Caco-2 (cell line): ENCODE measurements around the gene KANSL3. TPM values are rescaled to one million over a fixed set of nuclear protein-coding genes. Genes with fewer than 3 reads are reported as not detected.

Source experiments
- BruUV-seq: library from RNA; stranded (reverse); fragments of 400-500 nt; replicated peaks from 2 replicates; lab custom pipeline; 2021; lab: Mats Ljungman, UMichigan
- CTCF ChIA-PET: fragments of 300-600 bp; sonication (Branson Sonifier 250); formaldehyde crosslinking; loops from one replicate; lab custom pipeline; 2022; ENCODE audit warnings: antibody characterized with exemption; lab: Charles Lee
- POLR2A ChIA-PET: fragments of 300-600 bp; sonication (Branson Sonifier 250); formaldehyde crosslinking; loops from one replicate; lab custom pipeline; 2022; ENCODE audit warnings: antibody characterized with exemption; lab: Charles Lee
- DNase-seq, 2 experiments: peaks; one replicate each; pipeline versions ENCODE4 v3.0.0 to v3.0.0-alpha.2; 2020 to 2022
- H3K27me3 ChIP-seq: replicated peaks from 2 replicates; pipeline ENCODE4 v1.6.0; 2011; ENCODE audit warnings: low read length; ENCODE audit not compliant: control insufficient read depth, insufficient read depth
- H3K36me3 ChIP-seq: 2 replicates; pipeline ENCODE4 v1.5.1; 2011; ENCODE audit warnings: low read length; ENCODE audit not compliant: control insufficient read depth, insufficient read depth
- H3K4me1 ChIP-seq: fragments of 250-450 bp; sonication (Bioruptor Pico); 2 replicates; pipeline ENCODE4 v1.5.1; 2020; ENCODE audit warnings: mild to moderate bottlenecking
- H3K4me3 ChIP-seq: 2 replicates; pipeline ENCODE4 v1.5.1; 2011; ENCODE audit warnings: low read depth, mild to moderate bottlenecking, control low read depth, low read length
- H3K9me3 ChIP-seq: fragments of 250-450 bp; sonication (Bioruptor Pico); 2 replicates; pipeline ENCODE4 v1.5.1; 2020; ENCODE audit warnings: mild to moderate bottlenecking, moderate library complexity
- H3K27ac Mint-ChIP-seq: one replicate; pipeline ENCODE4 v1.8.0; 2022; ENCODE audit warnings: mixed read lengths; ENCODE audit not compliant: unreplicated experiment
- H3K27me3 Mint-ChIP-seq: one replicate; pipeline ENCODE4 v1.8.0; 2022; ENCODE audit warnings: mixed read lengths; ENCODE audit not compliant: insufficient read depth, unreplicated experiment
- H3K36me3 Mint-ChIP-seq: one replicate; pipeline ENCODE4 v1.8.0; 2022; ENCODE audit warnings: mild to moderate bottlenecking, mixed read lengths; ENCODE audit not compliant: insufficient read depth, unreplicated experiment
- H3K4me1 Mint-ChIP-seq: one replicate; pipeline ENCODE4 v1.8.0; 2022; ENCODE audit warnings: low read depth, mixed read lengths; ENCODE audit not compliant: unreplicated experiment
- H3K4me3 Mint-ChIP-seq: one replicate; pipeline ENCODE4 v1.8.0; 2022; ENCODE audit warnings: mild to moderate bottlenecking, moderate library complexity, mixed read lengths; ENCODE audit not compliant: unreplicated experiment
- H3K9me3 Mint-ChIP-seq: one replicate; pipeline ENCODE4 v1.8.0; 2022; ENCODE audit warnings: mixed read lengths; ENCODE audit not compliant: unreplicated experiment
- intact Hi-C: fragments of 100-400 bp; cut with micrococcal nuclease; formaldehyde crosslinking; loops from one replicate; pipeline ENCODE4 v1.10.0; 2022; ENCODE audit not compliant: unreplicated experiment
- total RNA-seq: library from RNA; stranded (reverse); gene quantifications from 2 replicates; pipeline ENCODE4 v1.2.3, GENCODE V29; 2022
- TF ChIP-seq, protein P1 (sequence below), 2 experiments: fragments of 200-600 bp in 1 of 2; IDR thresholded peaks; 1 replicate in 1 of 2; 2 replicates in 1 of 2; pipeline versions ENCODE4 v1.5.1 to v1.8.0; 2011 to 2022; ENCODE audit warnings: antibody characterized with exemption in 1 of 2, control low read depth in 1 of 2, inconsistent platforms in 1 of 2, low read depth in 1 of 2, low read length in 1 of 2, mild to moderate bottlenecking in 1 of 2, moderate library complexity in 1 of 2; ENCODE audit not compliant: insufficient read depth in 1 of 2, severe bottlenecking in 1 of 2, unreplicated experiment in 1 of 2

KANSL3 gene
- total RNA-seq, 1 experiment from 2014 or later = 48.6 TPM

DNA sequence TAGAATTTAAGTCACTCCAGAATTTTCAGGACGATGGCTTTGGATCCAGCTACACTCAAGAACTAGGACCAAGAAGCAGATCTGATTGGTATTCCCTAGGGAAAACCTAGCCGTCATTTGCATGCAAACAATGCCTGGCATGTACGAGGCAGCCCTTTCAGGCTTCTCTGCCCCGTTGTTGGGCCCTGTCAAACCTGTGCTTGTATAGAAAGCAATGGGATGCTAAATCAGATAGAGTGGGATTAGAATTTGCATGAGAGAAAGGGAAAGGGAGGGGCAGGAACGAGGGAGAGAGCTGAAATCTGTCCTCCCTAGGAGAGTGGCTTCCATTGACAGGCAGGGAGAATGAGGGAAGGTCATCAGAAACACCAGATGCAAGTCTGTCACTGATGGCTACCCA, 73.0 kb downstream of the KANSL3 start:
- Histone ChIP-seq H3K9me3 (no peaks in the 10 kb centered on the region), H3K36me3 (no peaks in the 10 kb centered on the region), H3K4me1 (no peaks in the 10 kb centered on the region), H3K4me3 (no peak overlapping the region), H3K27me3 (no peaks in the 10 kb centered on the region)
- no TSS peak for BruUV-seq
- no peak overlapping the region for H3K27ac Mint-ChIP-seq
- no peaks in the 10 kb centered on the region for H3K36me3 Mint-ChIP-seq
- intact Hi-C loops = no loop called here
- H3K4me1 Mint-ChIP-seq = no peaks in the 10 kb centered on the region
- no peak overlapping the region for H3K4me3 Mint-ChIP-seq
- DNase-seq = no peak
- CTCF ChIA-PET = no interaction called here
- POLR2A ChIA-PET = no interaction called here
- TF ChIP-seq, protein P1, sequence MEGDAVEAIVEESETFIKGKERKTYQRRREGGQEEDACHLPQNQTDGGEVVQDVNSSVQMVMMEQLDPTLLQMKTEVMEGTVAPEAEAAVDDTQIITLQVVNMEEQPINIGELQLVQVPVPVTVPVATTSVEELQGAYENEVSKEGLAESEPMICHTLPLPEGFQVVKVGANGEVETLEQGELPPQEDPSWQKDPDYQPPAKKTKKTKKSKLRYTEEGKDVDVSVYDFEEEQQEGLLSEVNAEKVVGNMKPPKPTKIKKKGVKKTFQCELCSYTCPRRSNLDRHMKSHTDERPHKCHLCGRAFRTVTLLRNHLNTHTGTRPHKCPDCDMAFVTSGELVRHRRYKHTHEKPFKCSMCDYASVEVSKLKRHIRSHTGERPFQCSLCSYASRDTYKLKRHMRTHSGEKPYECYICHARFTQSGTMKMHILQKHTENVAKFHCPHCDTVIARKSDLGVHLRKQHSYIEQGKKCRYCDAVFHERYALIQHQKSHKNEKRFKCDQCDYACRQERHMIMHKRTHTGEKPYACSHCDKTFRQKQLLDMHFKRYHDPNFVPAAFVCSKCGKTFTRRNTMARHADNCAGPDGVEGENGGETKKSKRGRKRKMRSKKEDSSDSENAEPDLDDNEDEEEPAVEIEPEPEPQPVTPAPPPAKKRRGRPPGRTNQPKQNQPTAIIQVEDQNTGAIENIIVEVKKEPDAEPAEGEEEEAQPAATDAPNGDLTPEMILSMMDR (IDR thresholded peaks at IDR 0.05; ENCODE audit: insufficient read depth in 1 of 2, low read depth in 1 of 2, low read length in 1 of 2, severe bottlenecking in 1 of 2, unreplicated experiment in 1 of 2) = no peak
- H3K27me3 Mint-ChIP-seq = no peaks in the 10 kb centered on the region
- no peaks in the 10 kb centered on the region for H3K9me3 Mint-ChIP-seq

DNA sequence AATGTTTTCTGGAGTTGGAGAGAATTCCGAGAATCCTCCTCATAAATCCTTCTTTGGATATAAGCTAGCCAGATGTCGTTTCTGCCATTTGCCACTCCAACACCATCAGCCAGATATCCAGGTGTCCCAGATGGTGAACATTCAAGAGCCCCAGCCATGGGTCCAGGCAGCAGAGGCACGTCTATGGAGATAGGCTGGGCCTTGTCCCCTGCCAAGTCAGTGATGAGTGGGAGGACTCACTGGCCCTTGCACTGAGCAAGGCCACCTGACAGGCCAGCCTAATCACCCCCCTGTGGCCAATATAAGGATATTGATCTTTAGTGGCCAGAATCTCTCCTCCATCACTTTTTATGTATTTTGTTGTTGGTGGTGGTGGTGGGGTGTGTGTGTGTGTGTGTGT, 73.5 kb downstream of the KANSL3 start:
- Mint-ChIP-seq H3K4me3 (no peak overlapping the region), H3K27ac (no peak overlapping the region), H3K27me3 (no peaks in the 10 kb centered on the region), H3K4me1 (no peaks in the 10 kb centered on the region), H3K9me3 (no peaks in the 10 kb centered on the region), H3K36me3 (no peaks in the 10 kb centered on the region)
- BruUV-seq = no TSS peak
- H3K36me3 ChIP-seq = no peaks in the 10 kb centered on the region
- no peaks in the 10 kb centered on the region for H3K4me1 ChIP-seq
- DNase-seq = no peak
- TF ChIP-seq, protein P1 (IDR thresholded peaks at IDR 0.05; ENCODE audit: insufficient read depth in 1 of 2, low read depth in 1 of 2, low read length in 1 of 2, severe bottlenecking in 1 of 2, unreplicated experiment in 1 of 2) = no peak
- ChIA-PET POLR2A (no interaction called here), CTCF (no interaction called here)
- intact Hi-C loops = no loop called here
- H3K9me3 ChIP-seq = no peaks in the 10 kb centered on the region
- no peaks in the 10 kb centered on the region for H3K27me3 ChIP-seq
- no peak overlapping the region for H3K4me3 ChIP-seq

DNA sequence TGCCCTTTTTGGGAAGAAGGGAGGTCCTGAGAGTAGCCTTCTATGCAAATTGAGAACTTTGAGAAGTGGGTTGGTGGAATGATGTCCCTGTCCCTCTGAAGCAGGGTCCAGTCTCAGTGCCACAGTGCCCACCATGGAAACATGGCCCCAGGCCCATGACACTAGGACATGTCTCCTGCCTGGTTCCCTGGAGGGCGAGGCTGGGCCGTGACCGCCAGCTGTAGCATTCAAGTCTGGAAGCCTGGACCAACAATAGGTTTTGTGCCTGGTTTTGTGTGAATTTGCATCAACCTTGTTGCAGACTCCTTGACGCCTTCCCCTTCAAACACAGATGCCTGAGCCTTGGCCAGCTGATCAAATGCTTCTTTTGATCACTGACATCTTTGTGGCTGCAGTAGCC, 74.1 kb downstream of the KANSL3 start:
- POLR2A ChIA-PET = no interaction called here
- no peaks in the 10 kb centered on the region for H3K9me3 Mint-ChIP-seq
- BruUV-seq = no TSS peak
- no peaks in the 10 kb centered on the region for H3K27me3 ChIP-seq
- no peaks in the 10 kb centered on the region for H3K4me1 Mint-ChIP-seq
- intact Hi-C loops = no loop called here
- no peaks in the 10 kb centered on the region for H3K4me1 ChIP-seq
- no peak overlapping the region for H3K27ac Mint-ChIP-seq
- H3K9me3 ChIP-seq = no peaks in the 10 kb centered on the region
- CTCF ChIA-PET = no interaction called here
- TF ChIP-seq, protein P1 (IDR thresholded peaks at IDR 0.05; ENCODE audit: insufficient read depth in 1 of 2, low read depth in 1 of 2, low read length in 1 of 2, severe bottlenecking in 1 of 2, unreplicated experiment in 1 of 2) = no peak
- no peaks in the 10 kb centered on the region for H3K27me3 Mint-ChIP-seq
- DNase-seq = no peak
- H3K36me3 Mint-ChIP-seq = no peaks in the 10 kb centered on the region
- no peak overlapping the region for H3K4me3 Mint-ChIP-seq
- no peak overlapping the region for H3K4me3 ChIP-seq
- H3K36me3 ChIP-seq = no peaks in the 10 kb centered on the region
